Stimulated activated CD8-positive, alpha-beta memory T cell treated with anti-CD3 and anti-CD28 coated beads, Interleukin-2, amount 100 ng/mL, for 48 hours (primary cell): Measurements from ENCODE around the gene IFT80.

Source experiments
- DNase-seq, 2 donors: peaks; one replicate each; pipeline ENCODE4 v3.0.0-alpha.2; 2020; ENCODE audit warnings: low read depth in 2 of 2

Gene IFT80

GRCh38 chr3:160399125-160400029 lies at the start of gene IFT80, which contains the start of gene SMC4:
Gene IFT80 (minus strand): TSS chr3:160399225. CDS start chr3:160384600, 14,625 bp downstream.
Gene SMC4 (plus strand): TSS chr3:160399650. CDS start chr3:160400827, 1,177 bp downstream.
- DNase-seq = peak; percentile 89 to 90

- DNase-seq = no peak
Measured at GRCh38 chr3:160447544-160447943, 48.5 kb upstream of the IFT80 start.

- no peak for DNase-seq
Measured at GRCh38 chr3:160446522-160447056, 47.6 kb upstream of the IFT80 start.

- DNase-seq = no peak
Measured at GRCh38 chr3:160445854-160446253, 46.8 kb upstream of the IFT80 start.

GRCh38 chr3:160444411-160444810 lies 45.4 kb upstream of the IFT80 start:
- no peak for DNase-seq

GRCh38 chr3:160440687-160441086 lies 41.7 kb upstream of the IFT80 start:
- no peak for DNase-seq

- DNase-seq = no peak
Measured at GRCh38 chr3:160437083-160437455, 38.0 kb upstream of the IFT80 start.

GRCh38 chr3:160435747-160436146 lies 36.7 kb upstream of the IFT80 start:
- no peak for DNase-seq

- no peak for DNase-seq
Measured at GRCh38 chr3:160435095-160435494, 36.1 kb upstream of the IFT80 start.

GRCh38 chr3:160434071-160434470 lies 35.0 kb upstream of the IFT80 start:
- DNase-seq = no peak

GRCh38 chr3:160427832-160428424 lies 28.9 kb upstream of the IFT80 start:
- DNase-seq = no peak

- DNase-seq = no peak
Measured at GRCh38 chr3:160417311-160417710, 18.3 kb upstream of the IFT80 start.

GRCh38 chr3:160413613-160414248 lies 14.7 kb upstream of the IFT80 start:
- peak; percentile 24 to 40 for DNase-seq

- DNase-seq = no peak
Measured at GRCh38 chr3:160412477-160412876, 13.5 kb upstream of the IFT80 start.

GRCh38 chr3:160409812-160410610 lies 11.0 kb upstream of the IFT80 start:
- DNase-seq = no peak

GRCh38 chr3:160403796-160404470 lies 4.9 kb upstream of the IFT80 start:
- no peak for DNase-seq

- no peak for DNase-seq
Measured at GRCh38 chr3:160403028-160403545, 4.1 kb upstream of the IFT80 start.

- DNase-seq = no peak
Measured at GRCh38 chr3:160402221-160403027, 3.4 kb upstream of the IFT80 start.

GRCh38 chr3:160401291-160402095 lies 2.5 kb upstream of the IFT80 start:
- no peak for DNase-seq
